SJCRH30 (cell line): ENCODE results near the gene SNX24. TPM values are rescaled to one million over a fixed set of nuclear protein-coding genes. Genes with fewer than 3 reads are reported as not detected.
"Not testable (repeated sequence)": the region's sequence is repeated elsewhere in the genome, so short reads cannot be mapped to it uniquely, and the experiment has no call there.

Experiments
- DNase-seq, 2 experiments: peaks; one replicate each; pipeline ENCODE4 v3.0.0-alpha.2; 2015 to 2020
- H3K27ac ChIP-seq: fragments of 250-450 bp; sonication (Bioruptor Pico); 2 replicates; pipeline ENCODE4 v1.5.1; 2020; ENCODE audit warnings: mild to moderate bottlenecking, moderate library complexity
- H3K27me3 ChIP-seq: fragments of 250-450 bp; sonication (Bioruptor Pico); 2 replicates; pipeline ENCODE4 v1.5.1; 2020; ENCODE audit warnings: mild to moderate bottlenecking, moderate library complexity
- H3K36me3 ChIP-seq: fragments of 250-450 bp; sonication (Bioruptor Pico); 2 replicates; pipeline ENCODE4 v1.5.1; 2020; ENCODE audit warnings: mild to moderate bottlenecking, moderate library complexity
- H3K4me1 ChIP-seq: fragments of 250-450 bp; sonication (Bioruptor Pico); 2 replicates; pipeline ENCODE4 v1.5.1; 2020; ENCODE audit warnings: mild to moderate bottlenecking, moderate library complexity
- H3K4me3 ChIP-seq: fragments of 250-450 bp; sonication (Bioruptor Pico); 2 replicates; pipeline ENCODE4 v1.5.1; 2020; ENCODE audit warnings: mild to moderate bottlenecking, moderate library complexity
- H3K9me3 ChIP-seq: fragments of 250-450 bp; sonication (Bioruptor Pico); replicated peaks from 2 replicates; pipeline ENCODE4 v1.5.1; 2020; ENCODE audit warnings: mild to moderate bottlenecking, moderate library complexity
- total RNA-seq: library from RNA; depleted of rRNA; stranded (reverse); fragments of >200 nt; shearing (Covaris generic); gene quantifications from 2 replicates; pipeline ENCODE4 v1.2.3, GENCODE V29; 2014

Gene SNX24
- total RNA-seq, 1 experiment from 2014 or later, result 22.5 TPM

DNA sequence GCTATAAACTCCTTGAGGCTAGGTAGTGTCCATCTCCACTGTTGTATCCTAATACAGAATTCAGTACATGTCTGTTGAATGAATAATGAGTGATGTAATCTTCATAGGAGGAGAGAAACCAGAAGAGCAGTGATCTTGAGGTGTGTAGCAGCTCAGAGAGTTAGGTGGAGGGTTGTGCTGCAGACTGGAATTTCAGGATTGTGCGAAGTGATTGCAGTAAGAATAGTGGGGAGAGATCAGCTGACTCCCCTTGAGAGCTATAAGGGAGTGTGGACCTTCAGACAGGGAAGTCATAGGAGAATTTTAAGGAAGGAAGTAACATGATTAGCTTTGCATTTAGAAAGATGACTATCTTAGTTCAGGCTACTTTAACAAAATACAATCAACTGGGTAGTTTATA lies 4.4 kb downstream of the SNX24 start:
- H3K27ac ChIP-seq, result no peak overlapping the region
- DNase-seq, result no peak
- H3K4me1 ChIP-seq, result peaks cover 5% of the 10 kb centered on the region; the same call in 1 of the 2 replicates
- H3K27me3 ChIP-seq, result no peaks in the 10 kb centered on the region
- H3K9me3 ChIP-seq, result no peaks in the 10 kb centered on the region
- no peak overlapping the region for H3K4me3 ChIP-seq
- H3K36me3 ChIP-seq, result no peaks in the 10 kb centered on the region

DNA sequence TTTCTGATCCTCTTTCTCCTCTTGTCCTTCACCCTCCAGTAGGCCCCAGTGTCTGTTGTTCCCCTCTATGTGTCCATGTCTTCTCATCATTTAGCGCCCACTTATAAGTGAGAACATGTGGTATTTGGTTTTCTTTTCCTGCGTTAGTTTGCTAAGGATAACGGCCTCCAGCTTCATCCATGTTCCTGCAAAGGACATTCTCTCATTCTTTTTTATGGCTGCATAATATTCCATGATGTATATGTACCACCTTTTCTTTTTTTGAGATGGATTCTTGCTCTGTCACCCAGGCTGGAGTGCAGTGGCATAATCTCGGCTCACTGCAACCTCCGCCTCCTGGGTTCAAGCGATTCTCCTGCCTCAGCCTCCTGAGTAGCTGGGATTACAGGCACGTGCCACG lies 12.1 kb downstream of the SNX24 start:
- not testable (repeated sequence) for H3K4me3 ChIP-seq, H3K4me1 ChIP-seq, H3K9me3 ChIP-seq, H3K27ac ChIP-seq, DNase-seq, H3K36me3 ChIP-seq, H3K27me3 ChIP-seq

DNA sequence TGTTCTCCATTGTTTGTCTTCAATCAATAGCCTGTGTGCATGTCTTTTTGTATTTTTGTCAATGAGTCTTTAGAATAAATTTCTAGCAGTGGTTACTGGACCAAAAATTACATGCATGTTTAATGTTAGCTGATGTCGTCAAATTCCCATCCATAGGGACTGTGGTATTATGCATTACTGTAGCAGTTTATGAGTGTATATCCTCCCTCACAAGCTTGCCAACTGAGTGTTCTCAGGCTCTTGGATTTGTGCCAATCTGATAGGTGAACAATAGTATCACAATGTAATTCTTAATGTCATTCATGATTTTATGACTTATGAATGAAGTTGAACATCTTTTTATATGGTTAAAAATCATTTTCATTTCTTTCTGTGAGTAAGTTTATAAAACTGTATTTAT lies 13.0 kb downstream of the SNX24 start:
- Histone ChIP-seq H3K9me3 (no peaks in the 10 kb centered on the region), H3K4me1 (no peaks in the 10 kb centered on the region), H3K27me3 (no peaks in the 10 kb centered on the region), H3K27ac (no peak overlapping the region), H3K36me3 (no peaks in the 10 kb centered on the region), H3K4me3 (no peak overlapping the region)
- peak in 1 of 2 experiments; percentile 17 for DNase-seq

DNA sequence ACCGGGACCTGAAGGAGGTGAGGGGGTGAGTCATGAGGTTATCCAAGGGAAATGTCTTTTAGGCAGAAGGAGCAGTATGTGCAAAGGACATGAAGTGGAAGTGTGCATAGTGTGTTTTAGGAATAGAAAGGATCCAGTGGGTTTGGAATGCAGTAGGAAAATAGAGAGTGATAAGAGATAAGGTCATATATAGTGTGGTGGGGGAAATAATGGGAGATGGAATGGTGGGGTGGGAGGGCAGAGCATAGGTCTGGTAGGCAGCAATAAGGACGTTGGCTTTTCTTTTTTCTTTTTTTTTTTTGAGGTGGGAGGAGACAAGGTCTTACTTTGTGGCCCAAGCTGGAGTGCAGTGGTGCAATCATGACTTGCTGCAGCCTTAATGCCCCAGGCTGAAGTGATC lies 17.8 kb downstream of the SNX24 start:
- no peak for DNase-seq
- H3K9me3 ChIP-seq, result no peaks in the 10 kb centered on the region
- no peaks in the 10 kb centered on the region for H3K36me3 ChIP-seq
- no peaks in the 10 kb centered on the region for H3K4me1 ChIP-seq
- H3K27ac ChIP-seq, result no peak overlapping the region
- H3K4me3 ChIP-seq, result no peak overlapping the region
- no peaks in the 10 kb centered on the region for H3K27me3 ChIP-seq

DNA sequence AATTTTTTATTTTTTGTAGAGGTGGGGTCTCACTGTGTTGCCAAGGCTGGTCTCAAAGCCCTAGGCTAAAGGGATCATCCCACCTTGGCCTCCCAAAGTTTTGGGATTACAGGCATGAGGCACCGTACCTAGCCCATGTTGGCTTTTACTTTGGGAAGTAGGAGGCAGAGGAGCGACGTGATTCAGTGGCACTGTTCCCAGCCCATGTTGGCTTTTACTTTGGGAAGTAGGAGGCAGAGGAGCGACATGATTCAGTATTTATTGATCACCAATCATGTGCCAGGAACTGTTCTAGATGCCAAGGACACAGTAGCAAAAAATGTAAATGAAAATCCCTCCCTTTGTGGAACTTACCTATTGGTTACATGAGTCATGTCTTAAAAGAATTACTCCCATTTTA lies 18.3 kb downstream of the SNX24 start:
- Histone ChIP-seq H3K27ac (no peak overlapping the region), H3K36me3 (no peaks in the 10 kb centered on the region), H3K9me3 (no peaks in the 10 kb centered on the region), H3K4me3 (no peak overlapping the region), H3K4me1 (no peaks in the 10 kb centered on the region), H3K27me3 (no peaks in the 10 kb centered on the region)
- no peak for DNase-seq

DNA sequence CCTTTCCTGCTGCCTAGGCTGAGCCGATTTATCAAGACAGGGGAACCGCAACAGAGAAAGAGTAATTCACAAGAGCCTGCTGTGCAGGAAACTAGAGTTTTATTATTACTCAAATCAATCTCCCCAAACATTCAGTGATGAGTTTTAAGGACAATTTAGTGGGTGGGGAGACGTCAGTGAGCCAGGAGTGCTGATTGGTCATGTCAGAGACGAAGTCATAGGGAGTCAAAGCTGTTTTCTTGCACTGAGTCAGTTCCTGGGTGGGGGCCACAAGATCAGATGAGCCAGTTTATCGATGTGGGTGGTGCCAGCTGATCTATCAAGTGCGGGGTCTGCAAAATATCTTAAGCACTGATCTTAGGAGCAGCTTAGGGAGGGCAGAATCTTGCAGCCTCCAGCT lies 19.0 kb downstream of the SNX24 start:
- Histone ChIP-seq H3K36me3 (no peaks in the 10 kb centered on the region), H3K4me3 (no peak overlapping the region), H3K9me3 (no peaks in the 10 kb centered on the region), H3K4me1 (no peaks in the 10 kb centered on the region), H3K27me3 (no peaks in the 10 kb centered on the region), H3K27ac (no peak overlapping the region)
- no peak for DNase-seq

DNA sequence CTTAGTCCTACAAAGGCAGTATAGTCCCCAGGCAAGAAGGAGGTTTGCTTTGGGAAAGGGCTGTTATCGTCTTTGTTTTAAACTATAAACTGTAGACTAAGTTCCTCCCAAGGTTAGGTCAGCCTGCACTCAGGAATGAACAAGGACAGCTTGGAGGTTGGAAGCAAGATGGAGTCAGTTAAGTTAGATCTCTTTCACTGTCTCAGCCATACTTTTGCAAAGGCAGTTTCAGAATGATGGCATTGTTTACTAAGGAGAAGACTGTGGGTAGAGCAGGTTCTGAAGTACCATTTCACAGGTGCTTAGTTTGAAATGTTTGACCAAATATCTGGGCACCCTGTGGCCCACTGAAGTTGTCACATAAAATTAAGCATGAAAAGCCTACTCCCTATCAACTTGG lies 19.4 kb downstream of the SNX24 start:
- no peaks in the 10 kb centered on the region for H3K4me1 ChIP-seq
- no peak overlapping the region for H3K4me3 ChIP-seq
- H3K27me3 ChIP-seq, result no peaks in the 10 kb centered on the region
- H3K27ac ChIP-seq, result no peak overlapping the region
- H3K9me3 ChIP-seq, result no peaks in the 10 kb centered on the region
- DNase-seq, result no peak
- H3K36me3 ChIP-seq, result no peaks in the 10 kb centered on the region

DNA sequence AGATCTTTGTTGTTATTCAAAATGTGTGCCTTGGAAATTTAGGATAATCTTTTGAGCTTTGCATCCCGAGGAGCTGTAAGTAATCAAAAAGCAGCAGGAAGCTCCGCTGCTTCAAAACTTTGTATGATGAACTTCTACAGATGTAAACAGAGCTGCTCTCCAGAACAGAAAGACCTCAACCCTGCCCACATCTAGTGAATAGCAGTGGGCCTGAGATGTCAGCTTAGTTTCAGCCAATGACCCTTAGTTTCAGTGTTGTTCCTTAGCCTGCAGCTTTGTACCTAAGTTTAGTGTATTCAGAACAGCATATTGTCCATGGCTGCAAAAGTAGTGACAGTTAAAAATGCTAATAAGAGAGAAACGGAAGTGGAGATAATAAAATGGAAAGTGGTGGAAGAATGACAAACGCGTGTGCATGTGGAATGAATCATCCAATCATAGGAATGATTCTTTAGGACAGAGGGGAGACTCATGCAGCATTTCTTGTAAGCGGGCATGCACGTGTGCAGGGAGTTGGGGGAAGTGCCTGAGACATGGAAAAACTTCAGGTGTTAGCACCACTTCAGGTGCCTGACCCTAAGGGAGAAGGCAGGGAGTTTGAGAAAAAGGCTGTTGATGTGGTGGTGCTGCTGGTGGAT lies 24.9 kb downstream of the SNX24 start:
- Histone ChIP-seq H3K9me3 (no peaks in the 10 kb centered on the region), H3K27me3 (no peaks in the 10 kb centered on the region), H3K36me3 (no peaks in the 10 kb centered on the region), H3K27ac (no peak overlapping the region), H3K4me1 (no peaks in the 10 kb centered on the region), H3K4me3 (no peak overlapping the region)
- DNase-seq, result no peak

DNA sequence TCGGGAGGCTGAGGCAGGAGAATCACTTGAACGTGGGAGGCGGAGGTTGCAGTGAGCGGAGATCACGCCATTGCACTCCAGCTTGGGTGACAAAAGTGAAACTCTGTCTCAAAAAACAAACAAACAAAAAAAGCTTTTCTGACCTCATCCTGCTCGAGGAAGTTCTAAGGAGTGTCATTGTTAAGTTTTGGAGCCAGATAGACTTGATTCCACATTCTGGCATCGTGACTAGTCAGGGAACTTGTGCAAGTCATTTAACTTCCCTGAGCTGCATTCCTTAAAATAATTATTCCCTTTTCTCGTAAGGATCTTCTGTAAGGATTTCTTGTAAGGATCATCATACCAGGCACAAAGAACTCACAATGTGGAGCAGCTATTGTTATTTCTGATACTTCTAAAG lies 26.2 kb downstream of the SNX24 start:
- H3K4me3 ChIP-seq, result no peak overlapping the region
- H3K27ac ChIP-seq, result no peak overlapping the region
- H3K4me1 ChIP-seq, result no peaks in the 10 kb centered on the region
- no peaks in the 10 kb centered on the region for H3K9me3 ChIP-seq
- DNase-seq, result no peak
- H3K27me3 ChIP-seq, result no peaks in the 10 kb centered on the region
- H3K36me3 ChIP-seq, result no peaks in the 10 kb centered on the region

DNA sequence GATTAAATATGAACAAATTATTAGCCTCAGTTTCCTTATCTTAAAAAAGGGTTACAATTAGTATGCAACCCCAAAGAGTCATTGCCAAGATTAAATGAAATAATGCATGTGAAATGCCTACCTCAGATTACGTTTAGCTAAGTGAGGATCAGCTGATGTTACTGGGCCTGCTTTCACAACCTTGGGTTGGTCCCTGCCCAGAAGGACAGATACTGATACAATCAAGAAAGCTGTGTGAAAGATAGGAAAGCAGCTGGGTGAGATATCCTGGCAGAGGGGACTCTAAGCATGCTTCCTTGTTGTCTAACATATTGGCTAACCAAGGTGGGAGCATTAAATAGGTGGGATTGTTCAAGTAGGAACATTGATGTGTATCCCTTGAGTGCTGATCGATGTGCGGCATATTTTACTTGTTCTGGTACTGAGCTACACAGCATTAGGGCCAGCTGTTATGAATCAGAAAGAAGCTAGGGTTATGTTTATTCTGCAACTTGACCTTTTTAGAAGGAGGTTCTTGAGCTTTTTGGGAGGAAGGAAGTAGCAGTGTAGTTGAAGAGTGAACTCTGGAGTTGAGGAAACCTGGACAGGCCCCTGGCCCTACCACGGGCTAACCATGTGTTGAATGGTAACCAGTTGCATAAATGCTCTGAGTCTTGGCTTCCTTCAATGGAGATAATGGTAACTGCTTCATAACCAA lies 28.9 kb downstream of the SNX24 start:
- H3K4me3 ChIP-seq, result no peak overlapping the region
- DNase-seq, result no peak
- H3K4me1 ChIP-seq, result no peaks in the 10 kb centered on the region
- no peaks in the 10 kb centered on the region for H3K9me3 ChIP-seq
- no peaks in the 10 kb centered on the region for H3K27me3 ChIP-seq
- no peaks in the 10 kb centered on the region for H3K36me3 ChIP-seq
- H3K27ac ChIP-seq, result no peak overlapping the region

DNA sequence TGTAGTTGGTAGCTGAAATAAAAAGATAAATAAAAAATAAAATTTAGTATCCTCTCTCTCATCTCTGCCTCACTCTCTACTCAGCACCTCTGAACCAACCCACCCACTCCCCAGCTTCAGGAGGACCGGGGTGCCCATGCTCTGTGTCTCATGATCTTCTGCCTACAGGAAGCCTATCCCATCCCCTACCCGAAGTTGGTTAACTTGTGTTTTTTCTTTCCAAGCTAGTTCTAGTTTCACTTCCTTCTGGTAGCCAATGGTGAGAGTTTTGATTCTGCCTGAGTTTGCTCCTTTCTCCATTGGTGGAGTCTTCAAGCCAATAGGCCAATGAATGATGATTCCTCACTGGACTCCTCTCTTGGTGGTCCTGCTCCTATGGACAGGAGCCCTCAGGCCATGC lies 32.1 kb downstream of the SNX24 start:
- H3K36me3 ChIP-seq, result no peaks in the 10 kb centered on the region
- no peak for DNase-seq
- H3K4me3 ChIP-seq, result no peak overlapping the region
- H3K27me3 ChIP-seq, result no peaks in the 10 kb centered on the region
- no peaks in the 10 kb centered on the region for H3K9me3 ChIP-seq
- H3K27ac ChIP-seq, result no peak overlapping the region
- H3K4me1 ChIP-seq, result no peaks in the 10 kb centered on the region

DNA sequence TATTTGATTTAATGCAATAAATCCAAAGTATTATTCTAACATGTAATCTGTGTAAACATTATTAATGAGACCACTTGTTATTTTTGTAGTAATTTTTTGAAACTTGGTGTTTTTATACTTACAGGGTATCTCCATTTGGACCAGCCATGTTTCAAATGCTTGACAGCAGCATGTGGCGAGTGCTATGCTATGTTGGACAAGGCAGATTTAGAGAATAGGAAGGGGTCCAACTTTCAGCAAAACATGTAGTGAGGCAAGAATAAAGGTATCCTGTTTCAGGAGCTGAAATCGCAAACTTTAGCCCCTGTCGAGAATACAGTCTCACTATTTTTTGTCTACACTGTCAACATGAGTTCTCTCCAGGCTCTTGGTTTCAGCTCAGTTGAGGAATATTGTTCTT lies 33.7 kb downstream of the SNX24 start:
- Histone ChIP-seq H3K4me1 (no peaks in the 10 kb centered on the region), H3K4me3 (no peak overlapping the region), H3K9me3 (no peaks in the 10 kb centered on the region), H3K27me3 (no peaks in the 10 kb centered on the region), H3K36me3 (no peaks in the 10 kb centered on the region), H3K27ac (no peak overlapping the region)
- no peak for DNase-seq

DNA sequence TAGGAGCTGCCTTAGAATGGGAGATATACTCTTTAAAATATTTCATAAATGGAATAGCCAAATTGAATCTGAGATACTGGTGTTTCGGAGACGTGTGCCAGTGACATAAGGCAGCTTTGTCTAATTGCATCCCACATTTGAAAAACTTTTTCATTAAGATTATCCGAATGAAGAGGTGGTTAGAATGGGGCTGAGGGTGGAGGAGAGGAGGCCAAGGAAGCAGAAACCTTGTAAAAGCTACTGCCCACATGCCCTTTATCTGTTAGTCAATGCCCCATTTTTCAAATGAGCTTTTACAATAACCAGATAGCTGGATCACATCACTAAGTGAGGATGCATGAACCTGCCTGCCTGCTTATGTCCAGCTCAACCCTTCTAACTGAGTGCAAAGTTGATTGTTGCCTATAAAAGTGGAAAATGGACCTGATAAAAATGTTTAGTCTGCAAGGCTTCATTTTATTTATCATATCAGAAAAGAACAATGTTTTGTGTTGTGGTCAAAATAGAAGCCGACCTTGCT lies 34.8 kb downstream of the SNX24 start:
- Histone ChIP-seq H3K4me1 (no peaks in the 10 kb centered on the region), H3K27me3 (no peaks in the 10 kb centered on the region), H3K36me3 (no peaks in the 10 kb centered on the region), H3K9me3 (no peaks in the 10 kb centered on the region), H3K4me3 (no peak overlapping the region), H3K27ac (no peak overlapping the region)
- no peak for DNase-seq

DNA sequence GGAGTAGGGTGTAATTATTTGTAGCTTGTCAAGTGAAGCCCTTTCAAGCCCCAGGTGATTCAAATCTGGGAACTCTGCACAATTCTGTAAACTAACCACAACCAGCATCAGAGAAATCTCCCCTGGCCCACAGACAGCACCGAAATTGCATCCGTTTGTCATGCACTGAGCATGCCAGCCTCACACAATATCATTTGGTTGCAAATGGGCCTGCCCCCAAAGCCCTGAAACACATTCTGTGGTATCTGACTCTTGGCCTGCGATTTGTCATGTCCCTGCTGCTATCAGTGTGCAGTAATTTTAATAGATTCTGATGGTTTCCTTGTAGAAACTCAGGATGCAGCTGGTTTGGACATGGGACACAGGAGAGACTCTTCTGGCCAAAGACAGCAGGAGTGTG lies 35.3 kb downstream of the SNX24 start:
- Histone ChIP-seq H3K27ac (no peak overlapping the region), H3K9me3 (no peaks in the 10 kb centered on the region), H3K27me3 (no peaks in the 10 kb centered on the region), H3K36me3 (no peaks in the 10 kb centered on the region), H3K4me3 (no peak overlapping the region), H3K4me1 (no peaks in the 10 kb centered on the region)
- no peak for DNase-seq

DNA sequence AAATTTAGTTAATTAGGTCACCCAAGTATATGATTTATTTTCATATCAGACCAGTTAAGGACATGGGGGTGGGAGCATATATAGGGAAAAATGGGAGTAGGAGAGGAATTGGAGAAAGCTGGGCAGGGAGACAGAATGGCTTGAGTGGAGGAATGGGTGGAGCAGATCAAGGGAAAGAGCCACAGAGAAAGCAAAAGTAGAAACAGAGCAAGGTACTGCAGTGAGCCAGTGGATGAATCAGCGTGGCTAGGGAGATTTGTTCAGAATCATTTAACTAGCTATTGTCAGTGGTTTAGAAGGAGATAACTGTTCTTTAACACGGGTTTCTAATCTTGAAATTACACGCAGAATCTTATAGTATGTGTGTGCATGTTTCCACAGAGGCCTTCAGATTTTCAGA lies 37.4 kb downstream of the SNX24 start:
- Histone ChIP-seq H3K4me1 (no peaks in the 10 kb centered on the region), H3K27ac (no peak overlapping the region), H3K27me3 (no peaks in the 10 kb centered on the region), H3K9me3 (no peaks in the 10 kb centered on the region), H3K4me3 (no peak overlapping the region), H3K36me3 (no peaks in the 10 kb centered on the region)
- DNase-seq, result no peak

DNA sequence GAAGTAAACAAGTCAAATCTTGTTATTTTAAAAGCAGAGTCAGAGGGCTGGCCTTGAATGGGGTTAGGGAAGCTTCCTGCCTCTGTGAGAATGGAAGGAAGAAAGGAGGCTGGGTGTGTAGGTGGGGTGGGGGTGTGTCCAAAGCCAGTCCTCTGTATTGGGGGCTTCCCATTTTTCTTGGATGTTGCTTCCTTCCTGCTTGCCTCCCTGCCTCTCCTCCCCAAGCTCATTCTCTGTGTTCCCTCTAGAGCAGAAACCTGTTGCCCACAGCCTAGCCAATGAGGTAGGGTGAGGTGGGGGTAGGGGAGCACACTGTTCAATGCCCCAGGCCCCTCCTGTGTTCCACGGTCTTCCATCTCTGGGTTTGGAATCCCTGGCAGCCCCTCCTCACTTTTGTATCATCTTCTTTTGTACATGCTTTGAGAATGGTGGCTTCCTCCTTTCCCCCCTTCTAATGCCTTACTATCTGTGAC lies 39.7 kb downstream of the SNX24 start:
- no peak for DNase-seq
- H3K4me1 ChIP-seq, result no peaks in the 10 kb centered on the region
- no peak overlapping the region for H3K27ac ChIP-seq
- H3K27me3 ChIP-seq, result no peaks in the 10 kb centered on the region
- H3K36me3 ChIP-seq, result no peaks in the 10 kb centered on the region
- H3K4me3 ChIP-seq, result no peak overlapping the region
- no peaks in the 10 kb centered on the region for H3K9me3 ChIP-seq
